Right ventricle myocardium superior (tissue), 1 donor: Measurements from ENCODE around the gene KCNJ14. TPM values are rescaled to one million over a fixed set of nuclear protein-coding genes. Genes with fewer than 3 reads are reported as not detected.

ENCODE experiments used
- ATAC-seq: fragments of 200-7000 bp; cut with Tn5 transposase; one replicate; pipeline ENCODE4 v1.9.1; 2020; ENCODE audit warnings: mild to moderate bottlenecking; ENCODE audit not compliant: poor library complexity
- DNase-seq: peaks from one replicate; pipeline ENCODE4 v3.0.0-alpha.2; 2020
- intact Hi-C: fragments of 100-400 bp; cut with DNase I; formaldehyde crosslinking; loops from one replicate; pipeline ENCODE4 v1.11.2; 2022
- total RNA-seq: library from RNA; stranded (reverse); fragmentation: NEBNext Ultra II Directional; extraction: Animal tissue kit (Norgen Biotek cat#: 25700); gene quantifications from one replicate; pipeline ENCODE4 v1.2.1, GENCODE V29; 2021
- donor health status: DM: no; HTN: yes; CAD: no; lungs with severe emphysema.

Gene KCNJ14
- total RNA-seq, 1 donor from 2014 or later: 0.24 TPM

DNA sequence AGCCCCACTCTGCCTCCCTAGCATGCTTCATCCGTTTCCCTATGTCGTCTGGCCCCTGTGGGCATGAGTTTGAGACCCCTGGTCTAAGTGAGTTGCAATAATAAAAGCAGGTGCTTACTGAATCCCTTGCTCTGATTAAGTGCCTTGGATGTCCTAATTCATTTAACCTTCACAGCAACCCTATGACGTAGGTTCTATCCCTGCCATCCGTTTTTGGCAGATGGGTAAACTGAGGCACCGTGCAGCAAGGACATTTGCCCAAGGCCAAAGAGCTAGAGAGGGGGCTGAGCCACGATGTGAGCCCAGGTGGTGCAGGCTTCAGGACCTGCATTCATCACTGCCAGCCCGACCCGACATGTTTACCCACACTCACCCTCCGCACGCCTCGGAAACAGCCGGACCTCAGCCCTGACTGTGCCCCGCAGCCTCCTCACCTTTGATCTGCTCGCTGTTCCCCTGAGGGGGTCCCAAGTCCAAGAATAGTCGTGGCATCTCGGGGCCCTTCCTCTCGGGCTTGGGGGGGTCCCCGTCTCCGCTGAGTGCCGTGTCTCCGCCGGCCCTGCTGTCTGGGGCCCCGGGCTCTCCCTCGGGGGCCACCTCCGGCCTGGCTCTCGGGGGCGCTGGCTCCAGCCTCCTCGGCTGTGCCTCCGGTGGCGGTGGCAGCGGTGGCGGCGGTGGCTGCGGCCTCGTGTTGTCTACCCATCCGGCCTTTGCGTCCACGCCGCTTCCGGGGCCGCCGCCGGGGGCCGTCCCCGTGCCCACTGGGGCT lies 41.8 kb downstream of the KCNJ14 start:
- DNase-seq (no peak), ATAC-seq (no peak)
- intact Hi-C loops: no loop called here

GRCh38 chr19:48497728-48498594 lies 42.6 kb downstream of the KCNJ14 start:
- no peak for DNase-seq
- ATAC-seq: no peak
- intact Hi-C loops: no loop called here

GRCh38 chr19:48498595-48499311 lies 43.4 kb downstream of the KCNJ14 start:
- no peak for DNase-seq
- intact Hi-C loops: no loop called here
- ATAC-seq: no peak

- intact Hi-C loops: no loop called here
- DNase-seq (no peak), ATAC-seq (no peak)
Measured at GRCh38 chr19:48499316-48500090, 44.1 kb downstream of the KCNJ14 start.

DNA sequence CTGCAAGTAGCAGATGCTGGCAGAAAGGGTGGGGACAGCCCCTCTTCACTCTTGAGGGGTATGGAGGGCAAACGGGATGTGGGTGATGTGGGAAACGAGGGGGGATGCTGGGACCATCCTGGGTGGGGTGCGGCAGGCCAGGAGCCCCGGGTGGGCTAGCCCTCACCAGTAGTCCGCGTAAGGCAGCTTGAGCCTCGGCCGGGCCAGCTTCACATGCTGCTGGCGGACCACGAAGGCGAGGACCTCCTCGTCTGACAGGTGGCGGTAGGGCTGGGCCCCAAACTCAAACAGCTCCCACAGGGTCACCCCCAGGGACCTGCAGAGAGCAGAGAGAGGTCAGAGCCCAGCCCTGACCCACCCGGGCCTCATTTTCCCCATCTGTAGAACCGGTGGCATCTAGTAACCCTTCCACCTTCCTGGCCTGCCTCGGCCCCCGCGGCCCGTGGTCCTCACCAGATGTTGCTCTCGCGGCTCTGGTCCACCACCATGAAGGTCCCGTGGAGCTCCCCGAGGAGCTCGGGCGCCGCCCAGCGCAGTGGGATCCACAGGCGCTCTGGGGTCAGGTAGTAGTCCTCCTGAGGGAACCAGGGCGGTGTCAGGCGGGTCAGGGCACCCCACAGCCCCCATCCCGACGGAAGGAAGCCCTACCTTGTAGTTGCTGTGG lies 45.6 kb downstream of the KCNJ14 start:
- intact Hi-C loops: no loop called here
- ATAC-seq (no peak), DNase-seq (no peak)

- ATAC-seq (peak; percentile 42), DNase-seq (no peak)
- intact Hi-C loops: no loop called here
Measured at GRCh38 chr19:48501494-48502349, 46.3 kb downstream of the KCNJ14 start.

DNA sequence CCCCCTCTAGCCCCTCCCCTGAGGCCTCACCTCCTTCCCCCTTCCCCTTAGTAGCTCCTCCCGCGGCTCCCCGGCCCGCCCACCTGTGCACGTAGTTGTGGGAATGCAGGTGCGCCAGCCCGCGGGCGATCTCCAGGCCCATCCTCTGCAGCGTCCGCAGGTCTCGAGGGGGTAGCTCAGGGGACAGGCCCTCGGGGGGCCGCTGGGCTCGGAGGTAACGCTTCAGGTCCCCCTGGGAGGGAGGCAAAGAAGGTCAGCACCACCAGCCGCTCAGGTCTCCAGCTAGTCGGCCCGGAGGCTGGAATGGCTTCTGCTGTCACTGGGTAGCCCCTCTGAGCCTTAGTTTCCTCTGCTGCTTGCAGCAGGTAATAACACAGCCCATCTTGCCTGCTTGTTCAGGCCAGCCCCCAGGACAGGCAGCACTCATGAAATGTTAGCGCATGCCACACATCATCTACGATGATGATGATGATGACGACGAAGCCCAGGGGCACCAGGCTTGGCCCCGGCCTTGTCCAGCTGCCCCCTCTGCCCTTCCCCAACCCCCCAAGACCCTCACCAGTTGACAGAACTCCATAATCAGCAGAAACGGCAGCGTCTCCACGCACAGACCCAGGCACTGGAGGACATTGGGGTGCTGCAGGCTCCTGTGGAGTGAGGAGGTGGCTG lies 47.1 kb downstream of the KCNJ14 start:
- no peak for ATAC-seq
- intact Hi-C loops: no loop called here
- no peak for DNase-seq

DNA sequence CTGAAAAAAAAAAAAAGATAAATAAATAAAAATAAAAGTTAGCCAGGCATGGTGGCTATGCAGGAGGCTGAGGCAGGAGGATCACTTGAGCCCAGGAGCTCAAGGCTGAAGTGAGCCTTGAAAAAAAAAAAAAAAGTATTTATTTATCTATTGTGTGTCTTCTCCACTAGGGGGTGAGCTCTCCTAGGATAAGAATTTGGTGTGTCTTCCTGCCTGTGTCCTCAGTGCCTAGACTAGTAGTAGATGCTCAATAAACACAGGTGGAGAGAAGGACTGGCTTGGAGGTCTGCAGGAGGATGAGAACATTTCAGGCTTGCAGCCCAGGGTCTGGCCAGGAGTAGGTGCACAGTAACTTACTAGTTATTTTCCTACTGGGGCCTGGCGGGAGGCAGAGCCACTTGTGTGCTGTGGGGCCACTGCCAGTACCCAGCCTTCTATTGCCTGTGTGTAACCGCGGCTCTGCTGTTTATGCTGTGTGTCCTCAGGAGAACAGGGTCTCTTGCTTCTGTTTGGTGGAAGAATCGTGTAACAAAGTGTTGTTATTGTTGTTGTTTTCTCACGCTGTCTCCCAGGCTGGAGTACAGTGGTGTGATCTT lies 50.9 kb downstream of the KCNJ14 start:
- ATAC-seq (no peak), DNase-seq (no peak)
- intact Hi-C loops: loop anchor here (5.0 kb wide), 1 partner anchor 76 kb away; no protein-coding TSS in a partner anchor

DNA sequence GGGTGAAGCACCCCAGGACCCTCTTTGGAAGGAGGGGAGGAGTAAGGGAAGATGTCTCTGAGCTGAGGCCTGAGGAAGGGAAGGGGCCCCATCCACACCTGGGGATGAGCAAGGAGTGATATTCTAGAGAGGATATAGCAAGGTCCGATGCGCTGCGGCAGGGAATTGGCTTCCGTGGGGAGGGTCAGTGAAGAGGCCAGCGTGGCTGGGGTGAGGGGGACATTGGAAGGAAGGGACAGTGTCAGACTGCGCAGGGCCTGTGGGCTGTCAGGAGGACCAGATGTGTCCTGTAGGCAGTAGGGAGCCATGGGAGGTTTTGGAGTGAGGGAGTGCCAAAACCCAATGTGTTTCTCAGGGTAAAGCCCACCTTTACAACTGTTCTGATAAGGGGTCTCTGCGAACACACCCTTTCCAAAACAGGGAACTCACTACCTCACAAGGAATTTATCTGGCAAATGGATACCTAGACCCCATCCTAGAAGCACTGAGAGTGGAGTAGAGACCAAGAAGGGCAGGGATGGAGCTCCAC lies 52.6 kb downstream of the KCNJ14 start:
- DNase-seq: no peak

GRCh38 chr19:48508729-48509411 lies 53.5 kb downstream of the KCNJ14 start:
- ATAC-seq (no peak), DNase-seq (no peak)
- intact Hi-C loops: loop anchor here (5.0 kb wide), 1 partner anchor 73 kb away; no protein-coding TSS in a partner anchor

More for the DNA sequence above, 52.6 kb downstream of the KCNJ14 start:
- no peak for ATAC-seq
- intact Hi-C loops: loop anchor here (5.0 kb wide), 1 partner anchor 74 kb away; no protein-coding TSS in a partner anchor

DNA sequence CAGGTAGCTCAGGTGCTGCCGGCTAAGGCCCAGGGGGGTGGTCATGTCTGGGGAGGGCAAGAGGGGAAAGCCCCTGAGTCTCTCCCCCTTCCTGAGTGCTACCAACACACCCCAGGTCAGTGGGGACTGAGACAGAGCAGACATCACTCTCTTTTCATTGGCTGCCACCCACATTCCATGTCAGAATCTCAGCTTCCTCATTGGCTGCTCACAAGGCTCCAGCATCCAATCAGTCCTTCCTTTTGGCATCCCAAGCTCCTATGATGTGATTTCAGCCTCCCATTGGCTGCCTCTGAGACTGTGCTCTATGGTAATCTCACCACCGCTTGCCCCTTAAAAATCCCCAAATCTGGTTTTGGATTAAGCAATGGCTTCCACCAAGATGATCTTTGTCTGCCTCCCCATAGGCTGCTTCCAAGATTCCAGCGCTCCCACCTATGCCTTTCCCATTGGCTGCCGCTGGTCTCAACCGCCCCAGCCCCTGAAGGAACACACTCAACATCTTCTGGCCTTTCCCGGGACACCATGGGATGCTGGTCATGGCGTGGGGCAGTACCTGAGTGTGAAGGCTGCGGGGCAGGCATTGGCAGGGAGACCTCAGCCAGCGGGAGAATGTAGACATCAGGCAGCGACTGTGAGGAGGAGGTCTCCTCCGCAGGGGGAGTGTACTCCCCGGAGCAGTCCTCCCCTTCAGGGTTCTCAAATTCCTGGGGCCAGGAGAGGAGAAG lies 54.3 kb downstream of the KCNJ14 start:
- no peak for ATAC-seq

DNA sequence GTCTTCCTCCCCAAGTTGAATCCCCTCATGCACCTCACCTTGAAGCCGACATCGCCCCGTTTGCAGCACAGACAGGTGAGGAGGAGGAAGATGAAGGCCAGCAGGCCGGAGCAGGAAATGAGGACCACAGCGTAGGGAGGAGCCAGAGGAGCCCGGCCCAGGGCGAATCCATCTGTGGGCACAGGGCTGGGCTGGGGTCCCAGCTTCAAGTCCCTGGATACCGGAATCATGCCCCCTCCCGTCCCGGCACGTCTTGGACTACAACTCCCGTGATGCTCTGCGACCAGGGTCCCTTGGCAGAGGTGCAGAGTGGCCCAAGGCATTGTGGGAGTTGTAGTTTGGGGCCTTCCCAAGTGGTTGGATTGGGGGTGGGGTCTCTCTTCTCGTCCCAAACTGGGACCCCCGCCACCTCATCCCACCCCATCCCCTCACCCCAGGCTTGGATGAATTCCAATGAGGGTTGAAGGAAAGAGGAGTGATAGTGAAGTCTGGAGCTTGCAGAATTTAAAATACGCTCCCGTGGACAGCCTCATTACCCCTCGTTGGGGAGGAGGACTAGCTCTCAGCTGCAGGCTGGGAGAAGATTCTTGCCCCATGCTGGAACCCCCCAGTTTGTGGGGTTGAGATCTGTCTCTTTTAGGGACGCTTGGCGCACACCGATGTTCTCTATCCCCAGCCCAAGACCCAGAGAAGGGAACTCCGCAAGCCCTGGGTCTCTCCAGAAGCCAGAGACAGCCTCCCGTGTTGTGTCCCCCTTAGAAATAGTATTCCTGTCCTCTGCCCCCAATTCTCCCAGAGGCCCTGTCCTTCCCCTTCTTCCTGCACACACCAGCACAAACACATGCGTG lies 55.3 kb downstream of the KCNJ14 start:
- intact Hi-C loops: no loop called here
- ATAC-seq (peak; percentile 82), DNase-seq (peak; percentile 64)

More for the DNA sequence above, 54.3 kb downstream of the KCNJ14 start:
- intact Hi-C loops: loop anchor here (5.0 kb wide), 1 partner anchor 73 kb away; no protein-coding TSS in a partner anchor
- DNase-seq: no peak

GRCh38 chr19:48511321-48511731 lies 56.0 kb downstream of the KCNJ14 start:
- ATAC-seq (no peak), DNase-seq (no peak)
- intact Hi-C loops: no loop called here
